Activated CD8-positive, alpha-beta T cell treated with anti-CD3 and anti-CD28 coated beads for 36 hours (primary cell): Measurements from ENCODE around the gene OLFM4. TPM values are rescaled to one million over a fixed set of nuclear protein-coding genes. Genes with fewer than 3 reads are reported as not detected.

Experiments
- ATAC-seq: fragments of 200-7000 bp; cut with Tn5 transposase; one replicate; pipeline ENCODE4 v1.10.0; 2021; ENCODE audit warnings: mild to moderate bottlenecking, moderate library complexity
- CTCF ChIA-PET: fragments of 350-600 bp; sonication (Branson Sonifier 250); formaldehyde crosslinking; loops from one replicate; lab custom pipeline; 2021; ENCODE audit warnings: antibody characterized with exemption; lab: Charles Lee
- POLR2A ChIA-PET: fragments of 350-600 bp; sonication (Branson Sonifier 250); formaldehyde crosslinking; loops from one replicate; lab custom pipeline; 2021; ENCODE audit warnings: antibody characterized with exemption; lab: Charles Lee
- DNase-seq: peaks from one replicate; pipeline ENCODE4 v3.0.0-alpha.2; 2020
- H3K27ac Mint-ChIP-seq: one replicate; pipeline ENCODE4 v1.8.0; 2021; ENCODE audit warnings: mild to moderate bottlenecking, mixed read lengths
- H3K27me3 Mint-ChIP-seq: one replicate; pipeline ENCODE4 v1.8.0; 2021; ENCODE audit warnings: mixed read lengths
- H3K36me3 Mint-ChIP-seq: one replicate; pipeline ENCODE4 v1.8.0; 2021; ENCODE audit warnings: low read depth, mixed read lengths
- H3K4me1 Mint-ChIP-seq: one replicate; pipeline ENCODE4 v1.8.0; 2021; ENCODE audit warnings: low read depth, mixed read lengths
- H3K4me3 Mint-ChIP-seq: one replicate; pipeline ENCODE4 v1.8.0; 2021; ENCODE audit warnings: mild to moderate bottlenecking, moderate library complexity, mixed read lengths
- H3K9me3 Mint-ChIP-seq: one replicate; pipeline ENCODE4 v1.8.0; 2021; ENCODE audit warnings: mixed read lengths
- intact Hi-C: fragments of 100-400 bp; cut with micrococcal nuclease; formaldehyde crosslinking; loops from one replicate; pipeline ENCODE4 v1.10.0; 2022
- total RNA-seq, 2 experiments: library from RNA; stranded (reverse); gene quantifications; one replicate each; pipeline ENCODE4 v1.2.3, GENCODE V29; 2021
- TF ChIP-seq, protein P1 (sequence below): fragments of 200-600 bp; IDR thresholded peaks from one replicate; pipeline ENCODE4 v1.8.0; 2022; ENCODE audit warnings: antibody characterized with exemption, mild to moderate bottlenecking

The OLFM4 gene
- total RNA-seq, 2 experiments from 2014 or later, result not detected

GRCh38 chr13:53090461-53090860 is 61.8 kb downstream of the OLFM4 start:
- Mint-ChIP-seq H3K27ac (no peak overlapping the region), H3K9me3 (peaks cover 1% of the 10 kb centered on the region), H3K36me3 (no peaks in the 10 kb centered on the region), H3K4me3 (no peak overlapping the region), H3K4me1 (no peaks in the 10 kb centered on the region), H3K27me3 (no peaks in the 10 kb centered on the region)
- intact Hi-C loops, result no loop called here
- CTCF ChIA-PET, result no interaction called here
- DNase-seq (no peak), ATAC-seq (no peak)
- TF ChIP-seq, protein P1, sequence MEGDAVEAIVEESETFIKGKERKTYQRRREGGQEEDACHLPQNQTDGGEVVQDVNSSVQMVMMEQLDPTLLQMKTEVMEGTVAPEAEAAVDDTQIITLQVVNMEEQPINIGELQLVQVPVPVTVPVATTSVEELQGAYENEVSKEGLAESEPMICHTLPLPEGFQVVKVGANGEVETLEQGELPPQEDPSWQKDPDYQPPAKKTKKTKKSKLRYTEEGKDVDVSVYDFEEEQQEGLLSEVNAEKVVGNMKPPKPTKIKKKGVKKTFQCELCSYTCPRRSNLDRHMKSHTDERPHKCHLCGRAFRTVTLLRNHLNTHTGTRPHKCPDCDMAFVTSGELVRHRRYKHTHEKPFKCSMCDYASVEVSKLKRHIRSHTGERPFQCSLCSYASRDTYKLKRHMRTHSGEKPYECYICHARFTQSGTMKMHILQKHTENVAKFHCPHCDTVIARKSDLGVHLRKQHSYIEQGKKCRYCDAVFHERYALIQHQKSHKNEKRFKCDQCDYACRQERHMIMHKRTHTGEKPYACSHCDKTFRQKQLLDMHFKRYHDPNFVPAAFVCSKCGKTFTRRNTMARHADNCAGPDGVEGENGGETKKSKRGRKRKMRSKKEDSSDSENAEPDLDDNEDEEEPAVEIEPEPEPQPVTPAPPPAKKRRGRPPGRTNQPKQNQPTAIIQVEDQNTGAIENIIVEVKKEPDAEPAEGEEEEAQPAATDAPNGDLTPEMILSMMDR, result no peak
- POLR2A ChIA-PET, result no interaction called here

GRCh38 chr13:53092931-53093330 is 64.3 kb downstream of the OLFM4 start:
- no peaks in the 10 kb centered on the region for H3K27me3 Mint-ChIP-seq
- CTCF ChIA-PET, result no interaction called here
- DNase-seq (no peak), ATAC-seq (no peak)
- H3K9me3 Mint-ChIP-seq, result peaks cover 1% of the 10 kb centered on the region
- intact Hi-C loops, result no loop called here
- TF ChIP-seq, protein P1, result no peak
- POLR2A ChIA-PET, result no interaction called here
- H3K36me3 Mint-ChIP-seq, result no peaks in the 10 kb centered on the region
- H3K4me1 Mint-ChIP-seq, result no peaks in the 10 kb centered on the region
- no peak overlapping the region for H3K27ac Mint-ChIP-seq
- no peak overlapping the region for H3K4me3 Mint-ChIP-seq

- Mint-ChIP-seq H3K36me3 (no peaks in the 10 kb centered on the region), H3K9me3 (peaks cover 2% of the 10 kb centered on the region), H3K27me3 (no peaks in the 10 kb centered on the region), H3K27ac (no peak overlapping the region), H3K4me1 (no peaks in the 10 kb centered on the region), H3K4me3 (no peak overlapping the region)
- TF ChIP-seq, protein P1, result no peak
- ChIA-PET POLR2A (no interaction called here), CTCF (no interaction called here)
- intact Hi-C loops, result no loop called here
- ATAC-seq (no peak), DNase-seq (no peak)
Observed at GRCh38 chr13:53098455-53098854, 69.8 kb downstream of the OLFM4 start.

GRCh38 chr13:53100394-53101063 is 71.9 kb downstream of the OLFM4 start:
- TF ChIP-seq, protein P1, result no peak
- H3K4me3 Mint-ChIP-seq, result no peak overlapping the region
- CTCF ChIA-PET, result no interaction called here
- H3K36me3 Mint-ChIP-seq, result no peaks in the 10 kb centered on the region
- intact Hi-C loops, result no loop called here
- ATAC-seq (no peak), DNase-seq (no peak)
- peaks cover 2% of the 10 kb centered on the region for H3K9me3 Mint-ChIP-seq
- no peak overlapping the region for H3K27ac Mint-ChIP-seq
- no peaks in the 10 kb centered on the region for H3K27me3 Mint-ChIP-seq
- POLR2A ChIA-PET, result no interaction called here
- no peaks in the 10 kb centered on the region for H3K4me1 Mint-ChIP-seq

Other genes starting within 250 kb of the OLFM4 start
- not detected for gene PCDH8, start 180.2 kb upstream of the OLFM4 start, total RNA-seq